GM19328 (cell line): Measurements from ENCODE around the gene RNF223.
"Not testable (repeated sequence)": the region's sequence is repeated elsewhere in the genome, so short reads cannot be mapped to it uniquely, and the experiment has no call there.

ENCODE experiments used
- ATAC-seq: cut with Tn5 transposase; IDR thresholded peaks from one replicate; pipeline ENCODE4 v1.9.1; 2021; ENCODE audit warnings: mild to moderate bottlenecking, moderate library complexity; ENCODE audit not compliant: unreplicated experiment

RNF223 gene

DNA sequence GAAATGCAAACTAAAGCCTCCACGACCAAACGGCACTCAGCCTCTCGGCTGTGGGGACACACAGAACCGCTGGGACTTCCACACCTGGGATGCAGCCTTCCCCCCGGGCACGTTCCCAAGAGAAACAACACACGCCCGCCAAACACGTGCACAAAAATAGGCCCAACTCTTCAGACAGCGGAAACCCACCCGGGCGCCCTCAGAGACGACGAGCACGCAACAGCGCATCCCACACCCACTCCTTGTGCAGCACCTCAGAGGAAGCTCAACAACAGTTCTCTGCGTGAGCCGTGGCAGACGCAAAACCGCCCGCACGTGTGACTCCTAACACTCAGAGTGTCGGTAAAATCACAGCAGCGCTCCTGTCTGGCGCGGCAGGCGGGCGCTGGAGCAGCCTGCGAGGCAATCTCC, 36.5 kb upstream of the RNF223 start:
- no peak for ATAC-seq

DNA sequence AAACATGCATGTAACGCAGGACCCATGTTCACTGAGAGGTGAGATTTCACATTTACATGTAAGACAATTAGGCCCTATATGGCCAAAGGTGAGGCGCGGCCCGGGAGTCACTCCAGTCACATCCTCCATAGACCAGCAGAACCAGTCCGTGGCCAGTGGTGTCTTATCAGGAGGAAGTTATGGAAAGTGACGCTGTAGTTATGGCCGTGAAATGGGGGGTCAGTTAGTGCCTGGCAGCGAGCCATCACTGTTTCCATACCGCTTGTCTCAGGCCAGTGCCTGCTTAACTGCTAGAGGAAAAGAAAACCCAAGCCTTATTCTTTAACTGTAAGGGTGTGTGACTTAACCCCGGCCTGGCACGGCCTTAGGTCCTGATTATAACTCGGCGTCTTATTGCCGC, 35.6 kb upstream of the RNF223 start:
- ATAC-seq: no peak

DNA sequence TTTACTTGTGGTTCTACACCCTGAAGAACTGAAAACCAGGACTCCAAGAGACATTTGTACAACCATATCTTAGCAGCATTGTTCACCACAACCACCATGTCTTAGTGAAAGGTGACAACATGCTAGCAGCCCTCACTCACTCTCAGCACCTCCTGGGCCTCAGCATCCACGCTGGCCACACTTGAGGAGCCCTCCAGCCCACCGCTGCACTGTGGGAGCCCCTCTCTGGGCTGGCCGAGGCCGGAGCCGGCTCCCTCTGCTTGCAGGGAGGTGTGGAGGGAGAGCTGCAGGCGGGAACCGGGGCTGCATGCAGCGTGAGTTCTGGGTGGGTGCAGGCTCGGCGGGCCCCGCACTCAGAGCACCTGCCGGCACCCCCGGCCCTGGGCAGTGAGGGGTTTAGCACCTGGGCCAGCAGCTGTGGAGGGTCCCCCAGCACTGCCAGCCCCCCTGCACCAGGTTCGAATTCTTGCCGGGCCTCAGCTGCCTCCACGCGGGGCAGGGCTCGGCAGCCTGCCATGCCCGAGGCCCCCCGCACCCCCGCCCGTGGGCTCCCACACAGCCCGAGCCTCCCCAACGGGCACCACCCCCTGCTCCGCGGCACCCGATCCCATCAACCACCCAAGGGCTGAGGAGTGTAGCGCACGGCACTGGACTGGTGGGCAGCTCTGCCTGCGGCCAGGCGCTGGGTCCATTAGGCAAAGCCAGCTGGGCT, 32.6 kb upstream of the RNF223 start:
- no peak for ATAC-seq

DNA sequence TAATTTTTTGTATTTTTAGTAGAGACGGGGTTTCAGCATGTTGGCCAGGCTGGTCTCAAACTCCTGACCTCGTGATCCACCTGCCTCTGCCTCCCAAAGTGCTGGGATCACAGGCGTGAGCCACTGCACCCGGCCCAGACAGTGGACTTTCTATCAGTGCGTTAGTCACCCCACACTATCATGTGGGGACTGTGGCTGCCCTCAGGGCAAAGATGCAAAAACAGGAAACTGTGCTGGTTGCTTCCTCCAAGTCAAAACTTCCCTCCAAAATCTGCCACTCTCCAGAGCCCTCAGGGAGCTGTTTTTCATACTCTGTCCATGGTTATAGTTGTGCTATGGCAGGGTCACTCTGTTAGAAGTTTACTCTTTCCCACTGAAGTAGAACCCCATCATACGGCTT, 30.0 kb upstream of the RNF223 start:
- ATAC-seq: not testable (repeated sequence)

DNA sequence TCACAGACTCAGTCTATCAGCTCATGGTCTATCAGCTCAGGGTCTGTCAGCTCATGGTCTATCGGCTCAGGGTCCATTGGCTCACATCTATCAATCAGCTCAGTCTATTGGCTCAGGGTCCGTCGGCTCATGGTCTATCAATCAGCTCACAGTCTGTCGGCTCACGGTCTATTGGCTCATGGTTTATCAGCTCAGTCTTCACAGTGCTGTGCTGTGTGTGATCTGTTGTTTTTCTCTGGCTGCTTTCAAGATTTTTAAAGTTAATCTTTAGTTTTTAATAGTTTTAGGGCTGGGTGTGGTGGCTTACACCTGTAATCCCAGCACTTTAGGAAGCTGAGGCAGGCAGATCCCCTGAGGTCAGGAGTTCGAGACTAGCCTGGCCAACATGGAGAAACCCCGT, 27.4 kb upstream of the RNF223 start:
- ATAC-seq: no peak

DNA sequence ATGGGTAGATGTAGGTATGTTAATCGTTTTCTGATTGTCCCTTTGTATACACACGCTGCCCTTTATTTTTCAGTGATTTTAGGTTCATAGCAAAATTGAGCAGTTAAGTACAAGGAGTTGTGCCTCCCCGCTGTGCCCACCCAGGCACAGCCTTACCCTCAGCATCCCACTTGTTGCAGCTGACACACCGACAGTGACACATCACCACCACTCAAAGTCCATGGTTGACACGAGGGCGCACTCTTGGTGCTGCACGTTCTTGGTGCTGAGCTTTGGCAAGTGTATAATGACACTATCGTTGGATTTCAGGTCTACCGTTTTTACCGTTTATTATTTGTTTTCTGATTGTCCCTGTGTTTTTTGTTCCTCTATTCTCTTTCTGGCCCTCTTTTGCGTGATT, 26.2 kb upstream of the RNF223 start:
- ATAC-seq: no peak

DNA sequence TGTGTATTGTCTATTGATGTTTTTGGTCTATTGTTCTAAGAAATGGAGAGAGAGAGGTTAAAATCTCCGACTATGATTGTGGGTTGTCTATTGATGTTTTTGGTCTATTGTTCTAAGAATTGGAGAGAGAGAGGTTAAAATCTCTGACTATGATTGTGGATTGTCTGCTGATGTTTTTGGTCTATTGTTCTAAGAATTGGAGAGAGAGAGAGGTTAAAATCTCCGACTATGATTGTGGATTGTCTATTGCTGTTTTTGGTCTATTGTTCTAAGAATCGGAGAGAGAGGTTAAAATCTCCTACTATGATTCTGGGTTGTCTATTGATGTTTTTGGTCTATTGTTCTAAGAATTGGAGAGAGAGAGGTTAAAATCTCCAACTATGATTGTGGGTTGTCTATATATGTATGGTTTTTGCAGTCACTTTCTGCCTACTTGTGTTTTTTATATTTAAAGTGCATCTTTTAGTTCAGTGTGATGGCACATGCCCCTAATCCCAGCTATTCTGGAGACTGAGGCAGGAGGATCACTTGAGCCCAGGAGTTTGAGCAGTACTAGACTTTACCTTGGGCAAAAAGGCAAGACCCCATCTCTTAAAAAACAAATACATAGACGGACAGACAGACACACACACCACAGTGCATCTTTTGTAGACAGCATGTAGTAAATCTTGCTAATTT, 25.5 kb upstream of the RNF223 start:
- no peak for ATAC-seq

DNA sequence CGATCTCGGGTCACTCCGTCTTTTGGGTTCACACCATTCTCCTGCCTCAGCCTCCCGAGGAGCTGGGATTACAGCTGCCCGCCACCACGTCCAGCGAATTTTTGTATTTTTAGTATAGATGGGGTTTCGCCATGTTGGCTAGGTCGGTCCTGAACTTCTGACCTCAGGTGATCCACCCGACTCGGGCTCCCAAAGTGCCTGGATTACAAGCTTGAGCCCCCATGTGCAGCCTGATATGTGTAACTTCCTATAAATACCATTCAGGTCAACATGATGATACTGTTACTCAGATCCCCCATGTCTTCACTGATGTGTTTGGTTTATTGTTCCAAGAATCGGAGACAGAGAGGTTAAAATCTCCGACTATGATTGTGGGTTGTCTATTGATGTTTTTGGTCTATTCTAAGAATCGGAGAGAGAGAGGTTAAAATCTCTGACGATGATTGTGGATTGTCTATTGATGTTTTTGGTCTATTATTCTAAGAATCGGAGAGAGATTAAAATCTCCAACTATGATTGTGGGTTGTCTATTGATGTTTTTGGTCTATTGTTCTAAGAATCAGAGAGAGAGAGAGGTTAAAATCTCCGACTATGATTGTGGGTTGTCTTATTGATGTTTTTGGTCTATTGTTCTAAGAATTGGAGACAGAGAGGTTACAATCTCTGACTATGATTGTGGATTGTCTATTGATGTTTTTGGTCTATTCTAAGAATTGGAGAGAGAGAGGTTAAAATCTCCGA, 24.7 kb upstream of the RNF223 start:
- no peak for ATAC-seq

DNA sequence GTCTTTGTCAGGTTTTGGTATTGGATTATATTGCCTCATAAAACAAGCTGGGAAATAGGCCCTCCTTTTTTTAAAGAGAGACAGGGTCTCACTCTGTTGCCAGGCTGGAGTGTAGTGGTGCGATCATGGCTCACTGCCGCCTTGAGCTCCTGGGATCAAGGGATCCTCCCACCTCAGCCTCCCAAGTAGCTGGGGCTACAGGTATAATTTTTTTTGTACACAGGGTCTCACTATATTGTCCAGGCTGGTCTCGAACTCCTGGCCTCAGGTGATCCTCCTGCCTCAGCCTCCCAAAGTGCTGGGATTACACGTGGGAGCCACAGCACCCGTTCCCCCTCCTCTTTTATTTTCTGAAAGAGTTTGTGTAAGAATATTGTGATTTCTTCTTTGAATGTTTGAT, 22.0 kb upstream of the RNF223 start:
- ATAC-seq: not testable (repeated sequence)

DNA sequence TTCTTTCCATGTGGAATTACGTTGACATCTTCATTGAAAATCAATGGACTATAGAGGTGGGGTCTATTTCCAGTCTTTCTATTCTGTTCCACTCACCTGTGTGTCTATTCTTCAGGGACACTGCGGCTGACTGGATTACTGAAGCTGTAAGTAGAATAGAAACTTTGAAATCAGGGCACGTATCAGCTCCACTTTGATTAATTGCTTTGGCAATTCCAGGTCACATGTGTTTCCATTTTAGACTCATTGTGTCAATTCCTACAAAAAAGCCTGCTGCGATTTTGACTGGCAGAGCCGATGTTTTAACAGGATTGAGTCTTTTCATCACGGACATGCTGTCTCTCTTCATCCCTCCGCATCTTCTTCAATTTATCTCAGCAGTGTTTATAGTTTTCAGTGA, 20.9 kb upstream of the RNF223 start:
- ATAC-seq: no peak

DNA sequence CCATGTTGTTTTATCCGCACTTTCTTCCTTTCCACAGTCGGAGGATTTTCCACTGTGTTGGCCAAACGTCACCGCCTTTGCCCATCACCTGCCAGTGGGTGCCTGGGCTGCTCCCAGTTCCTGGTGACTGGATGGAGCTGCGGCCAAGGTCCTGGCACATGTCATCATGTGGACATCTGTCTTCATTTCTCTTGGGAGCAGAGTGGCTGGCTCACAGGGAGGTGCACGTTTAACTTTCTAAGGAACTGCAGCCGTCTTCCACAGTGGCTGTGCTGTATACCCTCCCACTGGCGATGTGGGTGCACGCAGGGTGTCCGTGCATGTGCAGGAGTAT, 19.5 kb upstream of the RNF223 start:
- ATAC-seq: no peak

DNA sequence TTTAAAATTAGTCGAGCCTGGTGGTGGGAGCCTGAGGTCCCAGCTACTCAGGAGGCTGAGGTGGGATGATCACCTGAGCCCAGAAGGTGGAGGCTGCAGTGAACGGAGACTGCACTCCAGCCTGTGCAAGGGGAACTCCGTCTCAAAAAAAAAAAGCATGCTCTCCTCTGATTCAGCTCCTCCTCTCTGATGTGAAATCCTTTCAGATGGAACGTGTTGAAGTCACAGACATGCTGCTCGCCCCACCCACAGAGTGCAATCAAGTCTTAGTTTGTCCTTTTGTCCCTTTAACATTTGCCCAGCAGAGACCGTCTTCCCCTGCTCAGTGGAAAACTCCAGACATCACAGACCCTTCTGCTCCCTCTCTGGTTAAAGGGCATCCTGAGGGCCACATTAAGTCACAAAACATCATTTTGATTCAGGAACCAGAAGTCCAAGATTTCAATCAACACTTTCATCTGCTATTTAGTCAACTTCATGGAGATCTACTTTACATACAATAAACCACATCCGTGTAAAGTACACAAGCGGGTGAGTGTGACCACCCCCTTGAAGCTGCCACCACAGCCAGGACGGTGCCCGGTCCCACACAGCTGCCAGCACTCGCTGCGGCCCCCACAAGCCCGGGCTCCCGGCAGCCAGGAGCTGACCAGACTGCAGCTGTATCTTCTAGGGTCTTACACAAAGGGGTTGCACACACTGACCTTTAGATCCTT, 18.9 kb upstream of the RNF223 start:
- ATAC-seq: no peak

DNA sequence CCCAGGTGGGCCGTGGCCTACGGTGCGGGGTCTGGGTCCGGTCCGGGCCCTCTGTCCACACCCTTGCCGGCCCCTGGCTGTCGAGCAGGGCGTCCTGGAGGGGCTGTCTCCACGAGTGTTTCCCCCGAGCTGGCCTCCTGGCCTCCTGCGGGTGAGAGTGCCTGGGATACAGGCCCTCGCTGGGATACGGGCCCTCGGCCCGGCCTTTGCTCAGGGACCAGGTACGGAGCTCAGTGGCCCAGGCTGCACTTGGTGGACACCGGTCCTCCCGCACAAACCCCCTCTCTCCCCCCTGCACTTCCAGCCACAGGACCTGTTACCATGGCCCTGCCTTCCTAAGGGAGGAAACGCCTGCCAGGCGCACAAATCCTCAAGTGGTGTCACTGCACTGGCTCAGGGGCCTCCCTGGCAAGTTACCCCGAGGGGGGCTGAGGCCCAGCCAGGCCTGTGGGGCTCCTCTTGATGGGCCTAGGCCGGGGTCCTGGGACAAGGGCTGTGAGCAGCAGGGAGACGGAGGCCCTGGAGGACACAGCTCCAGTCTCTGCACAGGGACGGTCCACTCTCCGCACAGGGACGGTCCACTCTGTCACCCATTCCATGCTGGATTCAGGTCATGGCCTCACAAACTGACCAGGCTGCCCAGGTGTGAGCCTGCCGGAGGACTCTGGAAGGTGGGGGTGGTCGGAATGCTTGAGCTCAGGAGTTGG, 18.2 kb upstream of the RNF223 start:
- no peak for ATAC-seq

DNA sequence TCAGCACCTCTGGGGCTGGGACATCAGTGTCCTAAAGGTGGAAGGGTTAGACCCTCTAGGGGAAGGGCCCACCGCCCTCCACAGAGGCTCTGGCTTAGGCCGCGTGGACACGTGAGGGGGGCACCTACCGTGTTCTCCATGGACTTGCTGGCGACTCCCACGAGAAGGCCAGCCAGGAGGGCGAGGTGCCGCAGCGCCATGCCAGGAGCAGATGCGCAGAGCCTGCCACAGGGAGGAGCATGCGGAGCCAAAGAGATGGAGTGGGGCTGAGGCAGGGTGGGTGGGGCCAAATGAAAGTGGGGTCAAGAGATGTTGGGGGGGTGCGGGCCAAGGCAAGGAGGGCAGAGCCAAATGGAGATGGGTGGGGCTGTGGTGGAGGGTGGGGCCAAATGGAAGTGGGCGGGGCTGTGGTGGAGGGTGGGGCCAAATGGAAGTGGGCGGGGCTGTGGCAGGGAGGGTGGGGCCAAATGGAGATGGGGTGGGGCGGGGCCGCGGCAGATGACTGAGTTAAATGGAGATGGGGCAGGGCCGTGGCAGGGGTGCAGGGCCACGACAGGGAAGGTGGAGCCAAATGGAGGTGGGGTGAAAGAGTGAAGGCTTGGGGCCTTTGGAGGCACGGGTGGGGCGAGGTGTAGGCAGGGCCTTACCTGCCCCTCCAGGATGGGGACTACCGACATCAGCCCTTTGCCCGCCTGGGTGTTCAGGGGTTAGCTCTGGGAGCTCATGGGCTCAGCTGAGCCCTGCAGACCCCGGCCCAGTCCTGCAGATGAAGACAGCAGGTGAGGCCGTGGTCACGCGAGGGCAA, 17.4 kb upstream of the RNF223 start:
- ATAC-seq: no peak

DNA sequence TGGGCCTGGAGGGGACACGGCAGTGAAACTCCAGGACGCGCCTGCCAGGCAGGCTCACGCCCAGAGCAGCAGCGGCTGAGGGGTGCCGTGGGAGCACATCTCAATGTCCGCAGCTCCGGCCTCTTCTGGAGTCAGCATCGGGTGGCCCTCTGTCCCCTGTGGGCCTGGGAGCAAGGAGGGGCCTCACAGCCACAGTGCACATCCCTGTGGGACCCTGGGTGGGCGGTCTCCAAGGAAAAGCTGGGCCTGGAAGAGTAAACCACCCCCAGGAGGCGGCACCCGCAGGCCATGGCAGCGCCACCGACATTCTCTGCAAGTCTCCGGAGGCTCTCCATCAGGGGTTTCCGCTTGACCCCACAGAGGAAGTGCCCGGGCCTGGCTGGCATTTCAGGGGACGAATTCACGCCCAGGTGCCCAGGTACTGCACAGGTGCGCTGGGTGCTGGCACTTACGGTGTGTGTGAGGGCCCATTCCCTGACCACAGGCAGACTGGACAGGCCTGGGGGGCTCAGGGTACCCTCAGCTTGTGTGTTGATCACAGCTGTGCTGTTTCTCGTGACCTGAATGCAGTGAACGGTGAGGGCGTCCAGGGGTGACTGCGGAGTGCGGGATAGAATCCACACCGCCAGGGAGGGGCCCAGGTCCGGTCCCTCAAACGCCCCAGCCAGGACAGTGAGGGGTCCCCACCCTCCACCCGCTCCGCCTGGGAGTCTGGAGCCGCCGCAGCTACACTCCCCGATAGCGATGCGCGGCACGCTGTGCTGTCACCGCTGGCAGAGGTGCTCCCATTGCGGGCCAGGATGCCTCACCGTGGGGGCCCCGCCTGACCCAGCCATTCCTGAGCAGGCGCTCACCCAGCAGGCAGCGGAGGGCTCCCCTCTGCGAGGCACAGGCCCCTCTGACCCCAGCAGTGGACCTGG, 16.6 kb upstream of the RNF223 start:
- no peak for ATAC-seq

DNA sequence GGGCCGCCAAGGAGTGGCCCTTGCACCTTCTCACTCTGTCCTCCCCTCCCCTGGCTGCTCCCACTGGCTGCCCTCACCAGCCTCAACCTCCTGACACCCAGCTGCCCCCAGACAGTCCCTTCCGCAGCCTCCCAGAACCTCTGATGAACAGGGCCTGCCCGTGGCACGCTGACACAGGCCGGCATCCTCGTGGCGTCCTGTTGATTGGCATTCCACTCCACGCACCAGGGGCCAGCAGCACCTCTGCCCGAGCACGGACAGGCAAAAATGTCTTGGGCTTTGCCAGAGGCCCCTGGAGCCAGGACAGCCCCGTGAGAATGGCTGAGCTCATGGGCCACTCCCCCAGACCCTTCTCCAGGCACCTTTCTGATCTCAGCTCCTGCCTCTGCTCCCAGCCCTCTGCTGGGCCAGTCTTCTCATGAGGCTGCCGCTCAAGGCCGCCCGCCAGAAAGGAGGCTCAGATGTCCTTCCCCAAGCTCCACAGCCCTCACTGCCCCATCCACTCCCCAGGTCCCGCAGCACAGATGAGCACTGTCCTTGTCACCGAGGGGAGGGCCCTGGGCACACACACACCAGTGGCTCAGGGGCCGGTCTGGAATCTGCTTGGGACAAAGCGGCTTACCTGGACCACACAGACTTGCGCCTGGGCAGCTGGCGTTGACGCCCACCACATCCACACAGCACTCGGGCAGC, 15.8 kb upstream of the RNF223 start:
- ATAC-seq: no peak

DNA sequence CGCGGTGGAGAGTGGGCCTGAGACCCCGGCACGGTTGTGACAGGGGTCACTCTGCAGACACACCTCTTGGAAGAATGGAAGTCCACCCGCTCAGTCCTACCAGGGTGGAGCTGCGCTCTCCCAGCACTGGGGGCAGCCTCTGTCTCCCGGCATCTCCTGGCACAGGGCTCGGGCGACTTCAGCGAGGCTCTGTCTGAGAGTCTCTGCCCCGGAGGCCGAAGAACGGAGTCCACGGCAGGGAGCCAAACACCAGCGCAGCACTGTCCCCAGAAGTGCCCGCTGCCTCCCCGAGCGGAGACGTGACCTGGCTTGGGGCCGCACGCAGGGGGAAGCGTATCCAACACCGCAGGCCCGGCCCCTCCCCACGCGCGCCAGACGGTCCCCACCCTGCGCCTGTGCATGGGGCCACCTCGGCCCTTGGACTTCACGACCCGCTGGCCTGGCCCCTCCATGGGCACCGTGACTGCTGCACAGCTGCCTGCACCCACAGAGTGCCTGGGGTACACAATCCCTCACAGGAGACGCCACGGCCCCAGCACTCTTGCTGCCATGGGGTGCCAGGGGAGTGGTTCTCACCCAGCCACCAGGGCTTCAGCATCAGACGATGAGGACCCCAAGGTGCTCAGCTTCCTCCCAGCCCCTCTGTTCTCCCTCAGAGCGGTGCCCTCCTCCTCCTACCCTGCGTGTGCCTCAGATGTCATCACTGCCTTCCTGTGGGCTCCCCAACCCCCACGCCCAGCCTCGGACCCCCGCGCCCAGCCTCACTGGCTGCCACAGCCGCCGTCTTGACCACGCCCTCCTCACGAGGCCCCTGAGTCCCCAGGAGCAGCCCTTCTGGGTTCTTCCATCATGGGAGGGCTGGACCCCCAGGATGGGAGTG, 14.9 kb upstream of the RNF223 start:
- no peak for ATAC-seq
